Left lung (tissue), 10 donors: ENCODE measurements around the gene RITA1. TPM values are rescaled to one million over a fixed set of nuclear protein-coding genes. Genes with fewer than 3 reads are reported as not detected.
A peak's percentile ranks its signal among the peaks of the same experiment; 100 is the strongest.

ENCODE experiments used
- ATAC-seq: fragments of 200-7000 bp; cut with Tn5 transposase; one replicate; pipeline ENCODE4 v1.9.1; 2020; ENCODE audit warnings: moderate library complexity
- DNase-seq, 4 donors: peaks; one replicate each; pipeline ENCODE4 v3.0.0-alpha.2; 2013 to 2020
- H3K27ac ChIP-seq, 2 donors: fragments of 200-600 bp; sonication (generic) in 1 of 2; one replicate each; pipeline versions ENCODE4 v1.5.0 to v1.8.0; 2020 to 2021
- H3K27me3 ChIP-seq, 2 donors: fragments of 200-600 bp; sonication (generic) in 1 of 2; one replicate each; pipeline versions ENCODE4 v1.5.0 to v1.8.0; 2020 to 2021
- H3K36me3 ChIP-seq, 2 donors: fragments of 200-600 bp; sonication (generic) in 1 of 2; one replicate each; pipeline versions ENCODE4 v1.5.0 to v1.8.0; 2020 to 2021
- H3K4me1 ChIP-seq, 2 donors: fragments of 200-600 bp; one replicate each; pipeline ENCODE4 v1.8.0; 2021
- H3K4me3 ChIP-seq, 2 donors: fragments of 200-600 bp; sonication (generic) in 1 of 2; one replicate each; pipeline versions ENCODE4 v1.5.0 to v1.8.0; 2020 to 2021; ENCODE audit warnings: mild to moderate bottlenecking in 1 of 2
- H3K9me3 ChIP-seq, 2 donors: fragments of 200-600 bp; sonication (generic) in 1 of 2; one replicate each; pipeline versions ENCODE4 v1.5.0 to v1.8.0; 2020 to 2021
- intact Hi-C, 2 donors: fragments of 100-400 bp; cut with DNase I; formaldehyde crosslinking; loops; one replicate each; pipeline versions ENCODE4 v1.11.2 to v1.14.2; 2022
- polyA plus RNA-seq, 6 donors: library from polyadenylated mRNA; unstranded; fragments of 120-200 nt; gene quantifications; one replicate each; pipeline ENCODE4 v1.2.1, GENCODE V29; 2013; ENCODE audit not compliant: insufficient read length in 6 of 6
- total RNA-seq, 2 donors: library from RNA; stranded (reverse); fragmentation: NEBNext Ultra II Directional; extraction: Animal tissue kit (Norgen Biotek cat#: 25700); gene quantifications; one replicate each; pipeline ENCODE4 v1.2.1, GENCODE V29; 2021
- TF ChIP-seq, protein P1 (sequence below), 2 donors: fragments of 200-600 bp; sonication (generic) in 1 of 2; IDR thresholded peaks; one replicate each; pipeline versions ENCODE4 v1.5.0 to v1.8.0; 2021; ENCODE audit warnings: antibody characterized with exemption in 2 of 2
- donor health status: DM: no; HTN: yes; CAD: no.
- donor health status: DM: no; HTN: no; CAD: no.

Gene RITA1
- total and polyA plus RNA-seq, 8 donors, result 9.1 to 17.3 (median 11.9) TPM

DNA sequence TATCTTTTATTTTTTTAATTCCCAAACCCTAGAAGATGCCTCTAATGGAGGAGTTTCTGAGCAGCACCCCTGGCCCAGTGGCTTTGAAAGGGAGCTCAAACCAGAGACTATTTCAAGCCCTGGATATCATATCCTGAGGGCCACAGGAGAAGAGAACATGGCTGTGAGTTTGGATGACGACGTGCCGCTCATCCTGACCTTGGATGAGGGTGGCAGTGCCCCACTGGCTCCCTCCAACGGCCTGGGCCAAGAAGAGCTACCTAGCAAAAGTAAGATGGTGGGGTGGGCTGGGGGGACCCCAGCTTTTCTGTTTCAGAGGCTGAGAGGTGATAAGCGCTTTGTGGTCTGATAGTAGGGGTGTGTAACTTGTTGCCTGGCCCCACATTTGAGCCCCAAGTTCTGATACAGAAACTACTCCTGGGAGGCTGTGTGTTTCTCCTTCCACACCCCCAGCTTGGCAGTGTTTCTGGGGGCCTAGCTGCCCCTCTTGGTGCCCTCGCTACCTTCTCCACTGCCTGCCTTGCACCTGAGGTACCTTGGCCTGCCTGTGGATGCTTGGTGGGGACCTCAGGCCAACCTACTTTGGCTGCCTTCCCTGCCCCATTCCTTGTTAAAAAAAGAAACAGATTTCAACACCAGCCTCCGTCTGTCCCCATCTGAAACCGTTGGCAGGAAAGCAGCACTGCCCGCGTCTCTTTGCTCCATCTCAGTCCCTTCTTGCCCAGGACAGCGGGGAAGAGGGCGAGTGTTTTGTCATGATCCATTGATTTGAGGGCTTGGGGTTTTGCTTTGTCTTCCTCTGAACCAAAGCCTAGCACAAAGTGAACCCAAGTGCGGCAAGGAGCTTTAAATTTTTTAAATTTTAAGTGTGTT lies 41.4 kb downstream of the RITA1 start:
- Histone ChIP-seq H3K4me1 (peaks cover 17 to 84% of the 10 kb centered on the region in 2 donors), H3K36me3 (peaks cover 0 to 44% of the 10 kb centered on the region in 2 donors), H3K27me3 (no peaks in the 10 kb centered on the region), H3K27ac (peak overlapping the region in 1 of 2 donors; percentile 18), H3K4me3 (no peak overlapping the region), H3K9me3 (no peaks in the 10 kb centered on the region)
- ATAC-seq, result no peak
- TF ChIP-seq, protein P1, sequence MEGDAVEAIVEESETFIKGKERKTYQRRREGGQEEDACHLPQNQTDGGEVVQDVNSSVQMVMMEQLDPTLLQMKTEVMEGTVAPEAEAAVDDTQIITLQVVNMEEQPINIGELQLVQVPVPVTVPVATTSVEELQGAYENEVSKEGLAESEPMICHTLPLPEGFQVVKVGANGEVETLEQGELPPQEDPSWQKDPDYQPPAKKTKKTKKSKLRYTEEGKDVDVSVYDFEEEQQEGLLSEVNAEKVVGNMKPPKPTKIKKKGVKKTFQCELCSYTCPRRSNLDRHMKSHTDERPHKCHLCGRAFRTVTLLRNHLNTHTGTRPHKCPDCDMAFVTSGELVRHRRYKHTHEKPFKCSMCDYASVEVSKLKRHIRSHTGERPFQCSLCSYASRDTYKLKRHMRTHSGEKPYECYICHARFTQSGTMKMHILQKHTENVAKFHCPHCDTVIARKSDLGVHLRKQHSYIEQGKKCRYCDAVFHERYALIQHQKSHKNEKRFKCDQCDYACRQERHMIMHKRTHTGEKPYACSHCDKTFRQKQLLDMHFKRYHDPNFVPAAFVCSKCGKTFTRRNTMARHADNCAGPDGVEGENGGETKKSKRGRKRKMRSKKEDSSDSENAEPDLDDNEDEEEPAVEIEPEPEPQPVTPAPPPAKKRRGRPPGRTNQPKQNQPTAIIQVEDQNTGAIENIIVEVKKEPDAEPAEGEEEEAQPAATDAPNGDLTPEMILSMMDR (IDR thresholded peaks at IDR 0.05), result no peak
- intact Hi-C loops, result no loop called here
- no peak for DNase-seq

DNA sequence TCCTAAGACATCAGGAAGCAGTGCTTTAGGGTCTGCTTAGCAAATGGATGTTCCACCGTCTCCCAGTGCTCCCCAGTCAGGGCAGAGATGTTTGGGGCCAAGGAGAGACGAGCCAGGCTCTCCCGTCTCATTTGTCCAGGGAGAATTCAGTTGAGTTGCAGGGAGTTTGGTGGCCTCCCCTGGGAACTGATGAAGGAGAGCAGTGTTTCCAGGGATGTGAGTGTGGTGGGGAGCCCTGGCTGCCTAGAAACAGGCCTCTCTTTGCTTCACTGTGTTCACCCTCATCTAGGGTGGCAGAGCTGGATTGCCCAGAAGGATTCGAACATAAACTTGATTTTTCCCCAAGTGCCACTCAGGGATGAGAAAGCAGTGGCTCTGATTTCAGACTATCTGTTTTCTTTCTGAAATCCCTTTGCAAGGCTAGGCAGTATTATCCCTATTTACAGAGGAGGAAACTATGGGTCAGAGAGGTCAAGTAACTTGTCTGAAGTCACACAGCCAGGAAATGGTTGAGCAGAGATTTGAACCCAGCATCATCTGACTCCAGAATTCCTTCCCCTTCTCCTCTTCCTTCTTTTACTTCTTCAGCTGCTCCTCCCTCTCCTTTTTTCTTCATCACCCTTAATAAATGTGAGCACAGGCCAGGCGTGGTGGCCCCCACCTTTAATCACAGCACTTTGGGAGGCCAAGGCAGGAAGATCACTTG lies 42.3 kb downstream of the RITA1 start:
- peak overlapping the region in 1 of 2 donors; percentile 18 for H3K27ac ChIP-seq
- peaks cover 9 to 84% of the 10 kb centered on the region in 2 donors for H3K4me1 ChIP-seq
- TF ChIP-seq, protein P1 (IDR thresholded peaks at IDR 0.05), result no peak
- H3K27me3 ChIP-seq, result no peaks in the 10 kb centered on the region
- intact Hi-C loops, result no loop called here
- H3K36me3 ChIP-seq, result peaks cover 0 to 53% of the 10 kb centered on the region in 2 donors
- no peak overlapping the region for H3K4me3 ChIP-seq
- H3K9me3 ChIP-seq, result no peaks in the 10 kb centered on the region
- no peak for DNase-seq
- no peak for ATAC-seq

DNA sequence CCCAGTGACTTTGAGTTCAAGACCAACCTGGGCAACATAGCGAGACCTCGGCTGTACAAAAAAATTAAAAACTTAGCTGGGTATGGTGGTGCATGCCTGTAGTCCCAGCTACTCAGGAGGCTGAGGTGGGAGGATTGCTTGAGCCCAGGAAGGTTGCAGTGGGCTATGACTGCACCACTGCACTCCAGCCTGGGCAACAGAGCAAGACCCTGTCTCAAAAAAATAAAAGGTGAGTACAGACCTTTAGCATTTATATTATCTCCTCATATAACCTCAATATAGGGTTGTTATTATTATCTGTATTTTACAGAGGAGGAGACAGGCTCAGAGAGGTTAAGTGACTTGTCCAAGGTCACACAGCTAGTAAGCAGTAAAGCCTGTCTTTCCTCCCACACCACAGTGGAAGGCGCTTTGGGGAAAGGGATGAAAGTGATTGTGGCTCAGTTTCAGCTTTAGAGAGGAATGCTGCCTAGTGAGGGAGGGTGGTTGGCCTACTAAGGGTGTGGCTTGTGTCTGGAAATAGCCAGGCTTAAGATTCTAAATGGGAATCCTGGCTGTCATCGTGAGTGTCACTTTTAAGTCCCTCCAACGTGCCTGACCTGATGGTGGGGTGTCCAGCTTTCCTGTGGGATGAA lies 43.0 kb downstream of the RITA1 start:
- H3K9me3 ChIP-seq, result no peaks in the 10 kb centered on the region
- ATAC-seq (peak; percentile 6), DNase-seq (no peak)
- H3K4me3 ChIP-seq, result no peak overlapping the region
- H3K27ac ChIP-seq, result peak overlapping the region in 1 of 2 donors; percentile 45
- intact Hi-C loops, result no loop called here
- H3K4me1 ChIP-seq, result peaks cover 4 to 85% of the 10 kb centered on the region in 2 donors
- TF ChIP-seq, protein P1 (IDR thresholded peaks at IDR 0.05), result no peak
- peaks cover 0 to 60% of the 10 kb centered on the region in 2 donors for H3K36me3 ChIP-seq
- no peaks in the 10 kb centered on the region for H3K27me3 ChIP-seq

DNA sequence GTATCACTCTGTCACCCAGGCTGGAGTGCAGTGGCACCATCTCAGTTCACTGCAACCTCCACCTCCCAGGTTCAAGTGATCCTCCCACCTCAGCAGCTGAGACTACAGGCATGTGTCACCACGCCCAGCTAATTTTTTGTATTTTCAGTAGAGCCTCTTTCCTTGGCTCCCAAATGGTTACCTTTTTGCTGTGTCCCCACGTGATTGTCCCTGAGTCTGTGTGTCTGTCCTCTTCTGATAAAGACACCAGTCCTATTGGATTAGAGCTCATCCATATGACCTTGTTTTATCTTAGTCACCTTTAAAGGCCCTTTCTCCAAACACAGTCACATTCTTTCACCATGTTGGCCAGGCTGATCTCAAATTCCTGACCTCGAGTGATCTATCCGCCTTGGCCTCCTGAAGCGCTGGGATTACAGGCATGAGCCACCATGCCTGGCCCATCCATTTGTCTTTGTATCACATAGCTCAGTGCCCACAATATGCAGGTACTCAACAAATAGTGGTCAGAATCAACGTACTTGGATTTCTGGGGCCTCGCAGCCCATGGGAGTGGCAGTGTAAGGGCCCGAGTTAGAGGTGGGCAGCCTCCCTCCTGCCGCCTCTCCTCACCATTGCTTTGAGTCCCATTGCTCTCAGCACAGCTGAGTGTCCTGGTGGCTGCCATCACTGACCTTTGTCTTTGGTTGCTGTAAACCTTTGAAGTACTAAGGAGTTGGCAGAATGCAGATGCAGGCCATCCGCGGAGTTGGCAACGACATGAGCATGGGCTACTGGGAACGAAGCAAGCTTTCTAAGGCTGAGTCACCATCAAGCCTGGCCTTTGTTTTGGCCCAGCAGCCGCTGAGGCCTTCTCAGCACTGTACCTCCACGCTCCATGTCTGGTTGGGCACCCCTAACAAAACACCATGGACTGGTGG lies 45.1 kb downstream of the RITA1 start:
- peaks cover 0 to 74% of the 10 kb centered on the region in 2 donors for H3K4me1 ChIP-seq
- DNase-seq (peak in 1 of 4 donors; percentile 30), ATAC-seq (no peak)
- peaks cover 0 to 66% of the 10 kb centered on the region in 2 donors for H3K36me3 ChIP-seq
- no peak overlapping the region for H3K4me3 ChIP-seq
- H3K9me3 ChIP-seq, result no peaks in the 10 kb centered on the region
- H3K27me3 ChIP-seq, result no peaks in the 10 kb centered on the region
- TF ChIP-seq, protein P1 (IDR thresholded peaks at IDR 0.05), result no peak
- no peak overlapping the region for H3K27ac ChIP-seq
- intact Hi-C loops, result no loop called here
